ENCODE results near the gene TREML4.

- no peak for TF ChIP-seq POLR2A (IDR thresholded peaks at IDR 0.05)
- TF ChIP-seq, protein P1, sequence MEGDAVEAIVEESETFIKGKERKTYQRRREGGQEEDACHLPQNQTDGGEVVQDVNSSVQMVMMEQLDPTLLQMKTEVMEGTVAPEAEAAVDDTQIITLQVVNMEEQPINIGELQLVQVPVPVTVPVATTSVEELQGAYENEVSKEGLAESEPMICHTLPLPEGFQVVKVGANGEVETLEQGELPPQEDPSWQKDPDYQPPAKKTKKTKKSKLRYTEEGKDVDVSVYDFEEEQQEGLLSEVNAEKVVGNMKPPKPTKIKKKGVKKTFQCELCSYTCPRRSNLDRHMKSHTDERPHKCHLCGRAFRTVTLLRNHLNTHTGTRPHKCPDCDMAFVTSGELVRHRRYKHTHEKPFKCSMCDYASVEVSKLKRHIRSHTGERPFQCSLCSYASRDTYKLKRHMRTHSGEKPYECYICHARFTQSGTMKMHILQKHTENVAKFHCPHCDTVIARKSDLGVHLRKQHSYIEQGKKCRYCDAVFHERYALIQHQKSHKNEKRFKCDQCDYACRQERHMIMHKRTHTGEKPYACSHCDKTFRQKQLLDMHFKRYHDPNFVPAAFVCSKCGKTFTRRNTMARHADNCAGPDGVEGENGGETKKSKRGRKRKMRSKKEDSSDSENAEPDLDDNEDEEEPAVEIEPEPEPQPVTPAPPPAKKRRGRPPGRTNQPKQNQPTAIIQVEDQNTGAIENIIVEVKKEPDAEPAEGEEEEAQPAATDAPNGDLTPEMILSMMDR (IDR thresholded peaks at IDR 0.05), result no peak
- no peak for TF ChIP-seq POLR2AphosphoS5 (IDR thresholded peaks at IDR 0.05)
- no peak for TF ChIP-seq EP300 (IDR thresholded peaks at IDR 0.05)
These were observed 19.6 kb upstream of the TREML4 start for GRCh38 chr6:41208439-41209106.
